Endodermal cell (in vitro differentiated cells): ENCODE measurements around the gene EFCAB8. TPM values are rescaled to one million over a fixed set of nuclear protein-coding genes. Genes with fewer than 3 reads are reported as not detected.

Source experiments
- DNase-seq: peaks from one replicate; pipeline ENCODE4 v3.0.0-alpha.2; 2017
- H3K27ac ChIP-seq: 2 replicates; pipeline ENCODE4 v1.5.1; 2013; ENCODE audit warnings: mild to moderate bottlenecking, low read depth, low read length, moderate library complexity
- H3K27me3 ChIP-seq: 2 replicates; pipeline ENCODE4 v1.6.1; 2013; ENCODE audit warnings: mild to moderate bottlenecking, low read length, moderate library complexity; ENCODE audit not compliant: insufficient read depth, control insufficient read depth, poor library complexity, severe bottlenecking
- H3K36me3 ChIP-seq: 2 replicates; pipeline ENCODE4 v1.7.0; 2013; ENCODE audit warnings: mild to moderate bottlenecking, low read length, moderate library complexity; ENCODE audit not compliant: control insufficient read depth, insufficient read depth
- H3K4me1 ChIP-seq: one replicate; pipeline ENCODE4 v1.7.0; 2013; ENCODE audit warnings: low read length; ENCODE audit not compliant: control insufficient read depth, insufficient read depth
- H3K4me3 ChIP-seq: 2 replicates; pipeline ENCODE4 v1.5.1; 2013; ENCODE audit warnings: mild to moderate bottlenecking, low read length, moderate library complexity
- H3K9ac ChIP-seq: 2 replicates; pipeline ENCODE4 v1.6.1; 2013; ENCODE audit warnings: mild to moderate bottlenecking, low read length, moderate library complexity; ENCODE audit not compliant: poor library complexity, severe bottlenecking; ENCODE audit errors: extremely low read depth
- H3K9me3 ChIP-seq: 2 replicates; pipeline ENCODE4 v1.6.1; 2013; ENCODE audit warnings: mild to moderate bottlenecking, low read length, moderate library complexity; ENCODE audit not compliant: control insufficient read depth
- H3K27ac Mint-ChIP-seq: 2 replicates; pipeline ENCODE4 v1.8.0; 2020; ENCODE audit warnings: mixed read lengths
- H3K27me3 Mint-ChIP-seq: 2 replicates; pipeline ENCODE4 v1.8.0; 2021; ENCODE audit warnings: mild to moderate bottlenecking, mixed read lengths; ENCODE audit not compliant: insufficient read depth
- H3K36me3 Mint-ChIP-seq: 2 replicates; pipeline ENCODE4 v1.8.0; 2020; ENCODE audit warnings: low read depth, mixed read lengths
- H3K4me1 Mint-ChIP-seq: 2 replicates; pipeline ENCODE4 v1.8.0; 2020; ENCODE audit warnings: mixed read lengths
- H3K4me3 Mint-ChIP-seq: 2 replicates; pipeline ENCODE4 v1.8.0; 2020; ENCODE audit warnings: mild to moderate bottlenecking, moderate library complexity, mixed read lengths
- H3K9me3 Mint-ChIP-seq: 2 replicates; pipeline ENCODE4 v1.8.0; 2020; ENCODE audit warnings: mild to moderate bottlenecking, mixed read lengths
- CTCF ChIP-seq: fragments of 200-600 bp; sonication (generic); conservative IDR thresholded peaks from 2 replicates; pipeline ENCODE4 v1.5.0; 2021; ENCODE audit warnings: antibody characterized with exemption, mild to moderate bottlenecking
- WGBS, 2 experiments: methylation state at CpG; one replicate each; pipeline versions ENCODE4 v1.1.5 to v1.1.7; 2013; ENCODE audit warnings: missing lambda C conversion rate in 2 of 2, mixed read lengths in 1 of 2; ENCODE audit not compliant: insufficient coverage in 1 of 2, insufficient read length in 1 of 2; 5-methylcytosine and 5-hydroxymethylcytosine counted together
- total RNA-seq, 2 donors: library from RNA; stranded (reverse); fragmentation: NEBNext Ultra II Directional in 1 of 2; extraction: Animal tissue kit (Norgen Biotek cat#: 25700) in 1 of 2; gene quantifications; 2 replicates in 1 of 2; 3 replicates in 1 of 2; pipeline ENCODE4 v1.2.1, GENCODE V29; 2021

Gene EFCAB8
- total RNA-seq, 2 donors from 2014 or later: 0.44 to 1.0 TPM

GRCh38 chr20:32966881-32967781, 108.4 kb downstream of the EFCAB8 start:
- no peaks in the 10 kb centered on the region for H3K36me3 Mint-ChIP-seq
- peaks cover 8% of the 10 kb centered on the region for H3K4me1 ChIP-seq
- no peak overlapping the region for H3K4me3 Mint-ChIP-seq
- no peaks in the 10 kb centered on the region for H3K27me3 Mint-ChIP-seq
- no peak overlapping the region for H3K27ac Mint-ChIP-seq
- TF ChIP-seq CTCF: no peak
- H3K9ac ChIP-seq: no peak overlapping the region
- H3K36me3 ChIP-seq: no peaks in the 10 kb centered on the region
- H3K9me3 ChIP-seq: no peaks in the 10 kb centered on the region
- 92 to 94% methylated on average over 12 to 16 of the region's 16 CpGs for WGBS, 2 experiments
- no peak overlapping the region for H3K4me3 ChIP-seq
- H3K27me3 ChIP-seq: no peaks in the 10 kb centered on the region
- no peak overlapping the region for H3K27ac ChIP-seq
- H3K4me1 Mint-ChIP-seq: peaks cover 28% of the 10 kb centered on the region
- H3K9me3 Mint-ChIP-seq: no peaks in the 10 kb centered on the region
- peak; percentile 41 for DNase-seq

- Mint-ChIP-seq H3K4me3 (no peak overlapping the region), H3K4me1 (peaks cover 25% of the 10 kb centered on the region), H3K27me3 (no peaks in the 10 kb centered on the region), H3K36me3 (no peaks in the 10 kb centered on the region), H3K27ac (no peak overlapping the region), H3K9me3 (no peaks in the 10 kb centered on the region)
- H3K27ac ChIP-seq: no peak overlapping the region
- H3K27me3 ChIP-seq: no peaks in the 10 kb centered on the region
- no peak overlapping the region for H3K4me3 ChIP-seq
- H3K4me1 ChIP-seq: peaks cover 3% of the 10 kb centered on the region
- H3K9ac ChIP-seq: no peak overlapping the region
- WGBS, 2 experiments: 93 to 94% methylated on average over 11 to 16 of the region's 16 CpGs
- no peaks in the 10 kb centered on the region for H3K9me3 ChIP-seq
- peak; percentile 41 for DNase-seq
- no peaks in the 10 kb centered on the region for H3K36me3 ChIP-seq
- TF ChIP-seq CTCF: no peak
These were observed 109.3 kb downstream of the EFCAB8 start for GRCh38 chr20:32967961-32968457.

GRCh38 chr20:32968478-32969241, 109.9 kb downstream of the EFCAB8 start:
- no peak overlapping the region for H3K27ac Mint-ChIP-seq
- DNase-seq: peak; percentile 43

More at GRCh38 chr20:32968478-32969241, 109.9 kb downstream of the EFCAB8 start:
- H3K36me3 ChIP-seq: no peaks in the 10 kb centered on the region
- H3K27me3 ChIP-seq: no peaks in the 10 kb centered on the region
- no peaks in the 10 kb centered on the region for H3K27me3 Mint-ChIP-seq
- H3K4me3 ChIP-seq: no peak overlapping the region
- H3K27ac ChIP-seq: no peak overlapping the region
- peaks cover 25% of the 10 kb centered on the region for H3K4me1 Mint-ChIP-seq
- no peak for TF ChIP-seq CTCF
- 90 to 93% methylated on average over 14 to 19 of the region's 19 CpGs for WGBS, 2 experiments
- no peak overlapping the region for H3K9ac ChIP-seq
- H3K36me3 Mint-ChIP-seq: no peaks in the 10 kb centered on the region
- H3K9me3 ChIP-seq: no peaks in the 10 kb centered on the region
- H3K9me3 Mint-ChIP-seq: no peaks in the 10 kb centered on the region
- H3K4me3 Mint-ChIP-seq: no peak overlapping the region
- no peaks in the 10 kb centered on the region for H3K4me1 ChIP-seq
